Heart left ventricle (tissue), 16 donors: ENCODE data around the gene USP54. TPM values are rescaled to one million over a fixed set of nuclear protein-coding genes. Genes with fewer than 3 reads are reported as not detected.

Source experiments
- ATAC-seq, 4 donors: fragments of 200-7000 bp; cut with Tn5 transposase; one replicate each; pipeline ENCODE4 v1.9.1; 2020 to 2022; ENCODE audit warnings: moderate library complexity in 4 of 4, mild to moderate bottlenecking in 3 of 4, moderate number of reproducible peaks in 1 of 4
- DNase-seq, 5 donors: peaks; one replicate each; pipeline ENCODE4 v3.0.0-alpha.2; 2020
- H3K27ac ChIP-seq, 12 donors: fragments of 200-600 bp; sonication (generic) in 4 of 12; one replicate each; pipeline versions ENCODE4 v1.5.0 to v1.8.0; 2016 to 2022; ENCODE audit warnings: mild to moderate bottlenecking in 2 of 12
- H3K27me3 ChIP-seq, 9 donors: fragments of 200-600 bp; sonication (generic) in 2 of 9; one replicate each; pipeline versions ENCODE4 v1.5.1 to v1.8.0; 2016 to 2022; ENCODE audit warnings: mild to moderate bottlenecking in 3 of 9
- H3K36me3 ChIP-seq, 9 donors: fragments of 200-600 bp; sonication (generic) in 2 of 9; one replicate each; pipeline versions ENCODE4 v1.5.0 to v1.8.0; 2018 to 2022; ENCODE audit warnings: mild to moderate bottlenecking in 2 of 9
- H3K4me1 ChIP-seq, 12 donors: fragments of 200-600 bp; sonication (generic) in 4 of 12; one replicate each; pipeline versions ENCODE4 v1.5.0 to v1.8.0; 2016 to 2022; ENCODE audit warnings: mild to moderate bottlenecking in 3 of 12
- H3K4me3 ChIP-seq, 12 donors: fragments of 200-600 bp; sonication (generic) in 4 of 12; one replicate each; pipeline versions ENCODE4 v1.5.0 to v1.8.0; 2017 to 2022; ENCODE audit warnings: mild to moderate bottlenecking in 9 of 12, moderate library complexity in 4 of 12
- H3K9me3 ChIP-seq, 12 donors: fragments of 200-600 bp; sonication (generic) in 4 of 12; one replicate each; pipeline versions ENCODE4 v1.5.0 to v1.8.0; 2016 to 2022; ENCODE audit warnings: mild to moderate bottlenecking in 1 of 12
- POLR2A ChIP-seq, 2 donors: fragments of 450-650 bp; IDR thresholded peaks; one replicate each; pipeline ENCODE4 v1.6.1; 2017; ENCODE audit warnings: antibody characterized with exemption in 2 of 2, mild to moderate bottlenecking in 2 of 2, moderate library complexity in 2 of 2
- WGBS, 4 donors: extraction: QIAGEN DNeasy Blood & Tissue Kit in 2 of 4; methylation state at CpG; one replicate each; pipeline versions ENCODE4 v1.1.5 to v1.1.7; 2013 to 2018; 5-methylcytosine and 5-hydroxymethylcytosine counted together
- intact Hi-C, 10 donors: fragments of 100-400 bp; cut with DNase I; formaldehyde crosslinking; loops; one replicate each; pipeline versions ENCODE4 v1.11.1 to v1.14.2; 2022
- polyA plus RNA-seq, 2 donors: library from polyadenylated mRNA; stranded (reverse); fragments of 200-250 nt; gene quantifications; one replicate each; pipeline ENCODE4 v1.2.3, GENCODE V29; 2013
- total RNA-seq, 9 donors: library from RNA; depleted of rRNA in 2 of 9; stranded (reverse); fragments of >200 nt in 2 of 9; fragmentation: NEBNext Ultra II Directional in 3 of 9; extraction: Animal tissue kit (Norgen Biotek cat#: 25700) in 3 of 9; gene quantifications; one replicate each; pipeline versions ENCODE4 v1.1.0 to v1.2.4, GENCODE V29; 2016 to 2023
- TF ChIP-seq, protein P1 (sequence below), 12 donors: fragments of 200-600 bp; sonication (generic) in 4 of 12; IDR thresholded peaks; one replicate each; pipeline versions ENCODE4 v1.5.0 to v1.8.0; 2018 to 2022; ENCODE audit warnings: antibody characterized with exemption in 12 of 12, mild to moderate bottlenecking in 5 of 12
- donor health status: ischemic (EF 13 %, LVEDD 7.1; RV severe dilation, severe dysfunction).
- donor health status: healthy with polysubstance abuse.
- donor health status: DM: no; HTN: yes; CAD: no.
- donor health status: DM: no; HTN: no; CAD: no.
- donor health status: ischemic (EF 25% LVEDD 6.9; RV normal size, moderate dysfunction).
- donor health status: ischemic (EF 25% LVEDD 5.7; RV mildly dilated, moderate dysfunction).
- donor health status: healthy.
- donor health status: DM: yes; HTN: yes; CAD: no.
- donor health status: ischemic (EF 35%, LVEDD 5.7; RV mildly dilated, moderate dysfunction).
- donor health status: nonischemic (EF 11% LVEDD 7.7; RV severe dilation, severe dysfunction).
- donor health status: DM: yes; HTN: yes; CAD: no.
- donor health status: PGD.
- donor health status: ischemic (EF 29% LVEDD 5.4; RV normal size, mild dysfunction).
- donor health status: nonischemic (EF 23%, LVEDD 6.1; RV moderate dilation, normal function).

USP54 gene
- total and polyA plus RNA-seq, 11 donors: 9.1 to 37.3 (median 18.4) TPM

DNA sequence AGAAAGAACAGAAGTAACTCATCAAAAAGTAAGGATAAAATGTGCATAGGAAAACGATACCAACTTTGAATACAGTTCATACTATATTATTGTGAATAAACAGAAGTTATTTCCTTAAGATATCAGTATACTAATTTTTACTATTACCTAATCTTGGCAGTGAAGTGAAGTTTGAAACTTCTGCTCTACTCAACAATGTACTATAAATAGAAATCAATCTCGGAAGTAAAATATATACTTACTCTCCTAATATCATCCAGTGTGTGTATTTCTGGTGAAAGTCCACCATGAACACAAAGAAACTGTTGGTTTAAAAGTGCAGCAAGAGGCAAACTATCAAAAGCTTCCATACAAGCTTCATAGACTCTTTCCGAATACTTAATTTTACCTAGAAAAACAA, 119.9 kb downstream of the USP54 start:
- TF ChIP-seq POLR2A (IDR thresholded peaks at IDR 0.05): no peak
- TF ChIP-seq, protein P1, sequence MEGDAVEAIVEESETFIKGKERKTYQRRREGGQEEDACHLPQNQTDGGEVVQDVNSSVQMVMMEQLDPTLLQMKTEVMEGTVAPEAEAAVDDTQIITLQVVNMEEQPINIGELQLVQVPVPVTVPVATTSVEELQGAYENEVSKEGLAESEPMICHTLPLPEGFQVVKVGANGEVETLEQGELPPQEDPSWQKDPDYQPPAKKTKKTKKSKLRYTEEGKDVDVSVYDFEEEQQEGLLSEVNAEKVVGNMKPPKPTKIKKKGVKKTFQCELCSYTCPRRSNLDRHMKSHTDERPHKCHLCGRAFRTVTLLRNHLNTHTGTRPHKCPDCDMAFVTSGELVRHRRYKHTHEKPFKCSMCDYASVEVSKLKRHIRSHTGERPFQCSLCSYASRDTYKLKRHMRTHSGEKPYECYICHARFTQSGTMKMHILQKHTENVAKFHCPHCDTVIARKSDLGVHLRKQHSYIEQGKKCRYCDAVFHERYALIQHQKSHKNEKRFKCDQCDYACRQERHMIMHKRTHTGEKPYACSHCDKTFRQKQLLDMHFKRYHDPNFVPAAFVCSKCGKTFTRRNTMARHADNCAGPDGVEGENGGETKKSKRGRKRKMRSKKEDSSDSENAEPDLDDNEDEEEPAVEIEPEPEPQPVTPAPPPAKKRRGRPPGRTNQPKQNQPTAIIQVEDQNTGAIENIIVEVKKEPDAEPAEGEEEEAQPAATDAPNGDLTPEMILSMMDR (IDR thresholded peaks at IDR 0.05): no peak
- ATAC-seq (peak in 1 of 4 donors; percentile 58), DNase-seq (no peak)
- Histone ChIP-seq H3K27me3 (no peaks in the 10 kb centered on the region), H3K9me3 (no peaks in the 10 kb centered on the region), H3K36me3 (peaks cover 0 to 100% (median 97%) of the 10 kb centered on the region in 9 donors), H3K4me3 (no peak overlapping the region), H3K4me1 (peaks cover 0 to 23% (median 14%) of the 10 kb centered on the region in 12 donors), H3K27ac (peak overlapping the region in 8 of 12 donors; percentile 7 to 74 (median 46))
- 47 to 51% (median 49%) methylated on average over 3 of the region's 3 CpGs for WGBS, 4 donors
- intact Hi-C loops: no loop called here

DNA sequence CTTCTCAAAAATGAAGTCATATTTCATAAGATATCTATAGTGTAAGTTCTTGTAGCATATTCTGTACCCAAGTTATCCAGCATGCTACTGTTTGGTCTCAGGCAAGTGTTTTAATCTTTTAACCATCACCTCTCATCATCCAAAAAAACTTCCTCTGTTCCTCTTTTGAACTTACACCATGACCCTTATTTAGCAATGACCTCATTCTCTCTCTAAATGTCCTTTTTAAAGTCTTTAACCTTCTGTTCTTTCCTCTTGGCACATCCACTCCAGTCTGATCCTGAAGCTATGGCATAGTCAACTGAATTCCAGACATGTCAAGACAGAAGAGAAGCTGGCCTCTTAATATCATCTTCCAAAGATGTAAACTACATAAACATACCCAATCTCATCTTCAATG, 121.6 kb downstream of the USP54 start:
- no peaks in the 10 kb centered on the region for H3K27me3 ChIP-seq
- no peak for DNase-seq
- TF ChIP-seq, protein P1 (IDR thresholded peaks at IDR 0.05): no peak
- TF ChIP-seq POLR2A (IDR thresholded peaks at IDR 0.05): no peak
- H3K4me1 ChIP-seq: peaks cover 0 to 23% (median 14%) of the 10 kb centered on the region in 12 donors
- peaks cover 0 to 100% (median 96%) of the 10 kb centered on the region in 9 donors for H3K36me3 ChIP-seq
- H3K27ac ChIP-seq: peak overlapping the region in 10 of 12 donors; percentile 3 to 75 (median 54)
- intact Hi-C loops: no loop called here
- peak; percentile 76 to 88 (median 82) for ATAC-seq
- H3K4me3 ChIP-seq: no peak overlapping the region
- H3K9me3 ChIP-seq: no peaks in the 10 kb centered on the region

DNA sequence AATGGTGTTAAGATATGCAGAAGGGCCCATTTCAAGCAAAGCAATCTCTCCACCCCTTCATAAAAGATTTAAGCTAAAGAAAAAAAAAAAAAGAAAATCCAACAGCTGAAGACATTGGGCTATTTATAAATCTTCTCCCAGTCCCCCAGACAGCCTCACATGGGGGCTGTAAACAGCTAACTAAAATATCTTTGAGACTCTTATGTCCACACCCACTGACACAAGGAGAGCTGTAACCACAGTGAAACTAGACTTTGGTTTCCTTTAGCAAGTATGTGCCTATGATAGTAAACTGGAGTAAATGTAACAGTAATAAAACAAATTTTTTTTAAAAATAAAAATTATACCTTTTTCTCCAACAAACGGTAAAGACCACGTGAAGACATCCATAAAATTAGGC, 123.9 kb downstream of the USP54 start:
- ATAC-seq: no peak
- Histone ChIP-seq H3K27me3 (no peaks in the 10 kb centered on the region), H3K4me3 (no peak overlapping the region), H3K36me3 (peaks cover 0 to 100% (median 88%) of the 10 kb centered on the region in 9 donors), H3K27ac (no peak overlapping the region), H3K9me3 (no peaks in the 10 kb centered on the region), H3K4me1 (peaks cover 0 to 23% (median 14%) of the 10 kb centered on the region in 12 donors)
- TF ChIP-seq POLR2A (IDR thresholded peaks at IDR 0.05): no peak
- TF ChIP-seq, protein P1 (IDR thresholded peaks at IDR 0.05): no peak
- DNase-seq: no peak
- intact Hi-C loops: no loop called here
- WGBS, 4 donors: 88 to 93% (median 90%) methylated on average over 2 of the region's 2 CpGs

DNA sequence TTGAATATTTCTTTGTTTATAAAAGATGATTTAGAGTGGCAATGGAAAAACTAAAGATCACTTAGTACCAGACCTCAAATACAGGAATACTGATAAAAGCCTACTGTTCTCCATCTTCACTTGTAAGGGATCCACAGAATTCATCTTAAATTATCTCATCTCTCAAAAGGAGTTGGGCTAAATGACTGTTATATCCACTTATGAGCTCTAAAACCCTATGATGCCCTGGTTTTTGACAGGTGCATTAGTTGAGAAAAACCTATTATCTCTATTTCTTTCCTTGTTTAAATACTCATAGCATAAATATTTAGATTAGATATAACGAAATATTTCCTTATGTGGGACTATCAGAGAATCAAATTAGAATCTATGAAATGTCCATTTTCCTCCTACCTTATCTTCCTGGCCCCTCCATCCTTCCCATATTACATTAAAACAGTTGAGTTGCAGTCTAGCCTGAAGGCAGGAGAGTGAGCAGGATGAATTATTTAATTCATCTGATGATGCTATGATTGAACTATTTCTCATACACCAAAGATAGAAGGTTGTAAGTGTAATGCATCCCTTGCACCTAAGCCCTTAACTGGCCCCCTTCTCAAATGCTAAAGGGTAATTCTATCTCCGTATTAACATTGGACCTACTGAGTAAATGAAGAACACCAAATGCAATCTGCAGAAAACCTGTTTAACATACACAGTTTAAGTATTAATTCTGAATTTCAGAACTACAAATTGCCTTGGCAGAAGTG, 125.0 kb downstream of the USP54 start:
- ATAC-seq (no peak), DNase-seq (no peak)
- Histone ChIP-seq H3K27me3 (no peaks in the 10 kb centered on the region), H3K27ac (no peak overlapping the region), H3K9me3 (no peaks in the 10 kb centered on the region), H3K4me1 (peaks cover 0 to 16% (median 10%) of the 10 kb centered on the region in 12 donors), H3K36me3 (peaks cover 0 to 98% (median 88%) of the 10 kb centered on the region in 9 donors), H3K4me3 (no peak overlapping the region)
- TF ChIP-seq, protein P1 (IDR thresholded peaks at IDR 0.05): no peak
- no peak for TF ChIP-seq POLR2A (IDR thresholded peaks at IDR 0.05)
- WGBS, 4 donors: 85 to 94% (median 91%) methylated on average over 2 of the region's 2 CpGs
- intact Hi-C loops: no loop called here
